OCI-LY7 (cell line): ENCODE data around the gene DGCR2.

Experiments
- EZH2phosphoT487 ChIP-seq: fragments of 200-600 bp; sonication (generic); IDR thresholded peaks from 2 replicates; pipeline ENCODE4 v1.6.1; 2018; ENCODE audit warnings: low read depth, borderline replicate concordance, mild to moderate bottlenecking, mixed run types, antibody characterized with exemption, low read length, moderate library complexity, mixed read lengths
- TF ChIP-seq, protein P1 (sequence below): fragments of 200-600 bp; sonication (generic); conservative IDR thresholded peaks from 2 replicates; pipeline ENCODE4 v1.5.1; 2014; ENCODE audit warnings: mild to moderate bottlenecking, antibody characterized with exemption, low read length, moderate library complexity, mixed read lengths

DNA sequence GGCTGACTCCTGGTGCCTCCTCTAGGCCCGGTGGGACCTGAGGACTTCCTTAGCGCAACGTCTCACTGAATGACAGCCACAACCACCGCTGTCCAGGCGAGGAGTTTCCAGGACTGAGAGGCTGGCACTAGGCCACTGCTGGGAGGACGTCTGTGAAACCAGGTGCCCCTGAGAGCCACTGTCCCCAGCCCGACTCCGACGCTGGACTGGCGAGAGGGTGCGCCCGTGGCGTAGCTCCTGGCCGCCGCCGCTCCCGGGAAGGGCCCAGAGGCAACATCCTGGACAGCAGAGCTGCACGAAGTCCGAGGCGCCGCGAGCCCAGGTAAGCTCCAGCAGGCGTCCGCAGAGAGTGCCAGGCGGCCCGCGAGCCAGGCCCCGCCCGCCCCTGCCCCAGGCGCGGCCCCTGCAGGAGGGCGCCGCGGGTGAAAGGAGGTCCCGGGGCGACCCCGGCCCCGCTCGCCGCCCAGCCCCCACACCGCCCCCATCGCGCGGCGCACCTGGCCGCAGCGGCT lies 525 bp downstream of the DGCR2 start:
- TF ChIP-seq, protein P1, sequence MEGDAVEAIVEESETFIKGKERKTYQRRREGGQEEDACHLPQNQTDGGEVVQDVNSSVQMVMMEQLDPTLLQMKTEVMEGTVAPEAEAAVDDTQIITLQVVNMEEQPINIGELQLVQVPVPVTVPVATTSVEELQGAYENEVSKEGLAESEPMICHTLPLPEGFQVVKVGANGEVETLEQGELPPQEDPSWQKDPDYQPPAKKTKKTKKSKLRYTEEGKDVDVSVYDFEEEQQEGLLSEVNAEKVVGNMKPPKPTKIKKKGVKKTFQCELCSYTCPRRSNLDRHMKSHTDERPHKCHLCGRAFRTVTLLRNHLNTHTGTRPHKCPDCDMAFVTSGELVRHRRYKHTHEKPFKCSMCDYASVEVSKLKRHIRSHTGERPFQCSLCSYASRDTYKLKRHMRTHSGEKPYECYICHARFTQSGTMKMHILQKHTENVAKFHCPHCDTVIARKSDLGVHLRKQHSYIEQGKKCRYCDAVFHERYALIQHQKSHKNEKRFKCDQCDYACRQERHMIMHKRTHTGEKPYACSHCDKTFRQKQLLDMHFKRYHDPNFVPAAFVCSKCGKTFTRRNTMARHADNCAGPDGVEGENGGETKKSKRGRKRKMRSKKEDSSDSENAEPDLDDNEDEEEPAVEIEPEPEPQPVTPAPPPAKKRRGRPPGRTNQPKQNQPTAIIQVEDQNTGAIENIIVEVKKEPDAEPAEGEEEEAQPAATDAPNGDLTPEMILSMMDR = no peak
- no peak for TF ChIP-seq EZH2phosphoT487
